Erythroblast (primary cell): ENCODE measurements around the gene C5orf58.

Experiments used
- GATA1 ChIP-seq: IDR thresholded peaks from 2 replicates; pipeline ENCODE4 v1.6.1; 2011; ENCODE audit warnings: low read depth, mild to moderate bottlenecking, control low read depth, low read length, moderate library complexity
- POLR2A ChIP-seq: IDR thresholded peaks from 2 replicates; pipeline ENCODE4 v1.6.1; 2011; ENCODE audit warnings: mild to moderate bottlenecking, low read length

GRCh38 chr5:170211575-170212334, 21.0 kb upstream of the C5orf58 start:
- TF ChIP-seq POLR2A (no peak), GATA1 (no peak)
